GM18505 (cell line): ENCODE measurements around the gene VIPR1.
"Not testable (repeated sequence)": the region's sequence is repeated elsewhere in the genome, so short reads cannot be mapped to it uniquely, and the experiment has no call there.

Experiments
- ATAC-seq: cut with Tn5 transposase; IDR thresholded peaks from one replicate; pipeline ENCODE4 v1.9.1; 2021; ENCODE audit not compliant: unreplicated experiment
- POLR2A ChIP-seq: IDR thresholded peaks from 4 replicates; pipeline ENCODE4 v1.6.1; 2011; ENCODE audit warnings: borderline replicate concordance; ENCODE audit not compliant: insufficient read depth, insufficient read length; ENCODE audit errors: extremely low read depth

The VIPR1 gene

DNA sequence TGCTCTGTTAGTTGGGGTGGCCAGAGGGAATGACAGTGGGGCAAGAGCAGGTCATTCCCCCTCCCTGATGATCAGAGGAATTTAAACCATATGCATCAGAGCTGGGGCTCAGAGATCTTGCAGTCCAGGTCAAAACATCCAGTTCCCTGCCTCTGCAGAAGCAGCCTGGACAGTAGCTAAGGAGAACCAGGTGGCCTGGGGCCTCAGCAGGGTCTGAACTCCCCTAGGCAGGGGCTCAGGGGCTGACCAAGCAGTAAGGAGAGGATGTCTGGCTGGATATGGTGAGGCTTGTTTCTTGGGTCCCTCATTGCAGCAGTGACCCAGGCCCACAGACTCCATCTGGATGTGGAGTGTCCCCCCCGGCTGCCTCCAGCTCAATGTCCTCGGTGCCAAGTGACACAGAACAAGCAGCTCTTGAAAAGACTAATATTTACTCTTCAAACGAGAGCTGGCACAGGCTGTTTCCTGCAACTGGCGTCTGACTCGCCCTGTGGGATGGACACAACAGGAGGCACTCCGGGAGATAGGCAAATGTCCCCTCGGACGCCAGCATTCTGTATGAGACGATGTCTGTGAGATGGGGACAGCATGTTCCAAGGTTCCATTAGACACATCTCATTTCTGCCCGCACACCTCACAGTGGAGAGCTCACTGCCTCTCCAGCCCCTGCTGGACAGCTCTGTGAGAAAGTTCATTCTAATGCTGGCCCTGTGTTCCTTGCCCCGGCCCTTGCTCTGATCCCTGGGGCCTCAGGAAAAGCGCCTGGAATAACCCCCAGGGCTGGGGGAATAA is 42.2 kb downstream of the VIPR1 start:
- no peak for ATAC-seq
- no peak for TF ChIP-seq POLR2A

DNA sequence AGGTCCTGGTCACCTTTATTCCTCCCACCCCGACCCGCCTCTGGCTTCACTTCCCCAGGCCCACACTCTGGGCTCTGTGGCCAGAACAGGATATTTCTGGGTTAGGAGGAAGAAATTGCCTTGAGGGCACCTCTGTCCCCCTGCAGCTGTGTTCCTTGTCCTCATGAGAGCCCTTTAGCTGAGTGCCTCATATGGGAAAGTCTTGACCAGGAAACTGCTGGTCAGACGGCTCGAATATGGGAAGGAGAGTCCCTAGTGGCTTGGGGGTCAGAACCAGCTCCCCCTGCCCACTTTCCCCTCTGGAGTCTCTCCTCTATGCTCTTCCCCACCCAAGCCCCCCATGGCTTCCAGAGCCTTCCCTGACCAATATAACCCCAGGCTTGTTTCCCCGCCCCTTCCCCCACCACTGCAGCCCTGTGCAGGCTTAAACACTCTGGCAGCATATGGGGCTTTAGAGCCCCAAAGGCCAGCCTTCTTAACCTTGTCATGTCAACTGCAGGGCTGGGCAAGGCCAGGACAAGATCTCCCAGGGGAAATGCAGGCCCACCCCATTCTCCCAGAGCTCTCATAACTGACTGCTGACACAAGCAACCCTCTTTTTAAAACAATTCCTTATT is 42.9 kb downstream of the VIPR1 start:
- no peak for TF ChIP-seq POLR2A

DNA sequence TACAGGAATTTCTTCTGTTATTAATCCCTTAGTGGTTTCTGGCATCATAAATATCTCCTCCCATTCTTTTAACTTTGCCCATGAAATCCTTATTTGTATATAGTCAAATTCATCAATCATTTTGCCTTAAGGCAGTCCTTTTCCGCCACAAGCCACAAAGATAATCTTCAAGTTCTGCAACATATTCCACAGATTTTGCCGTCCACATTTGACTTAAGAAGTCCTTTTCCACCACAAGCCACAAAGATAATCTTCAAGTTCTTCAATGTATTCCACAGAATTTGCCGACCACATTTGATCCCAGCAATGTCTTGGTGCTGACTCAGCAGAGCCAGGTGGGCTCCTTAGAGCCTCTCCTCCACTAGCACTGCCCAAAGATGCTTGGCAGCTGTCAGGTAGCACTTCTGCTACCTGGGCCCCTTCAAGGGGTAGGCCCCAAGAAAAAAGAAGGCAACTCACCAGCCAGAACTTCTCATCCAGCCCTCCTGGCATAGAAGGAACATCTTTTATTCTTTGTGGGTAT is 44.3 kb downstream of the VIPR1 start:
- no peak for TF ChIP-seq POLR2A
- no peak for ATAC-seq

More for the DNA sequence above, 42.9 kb downstream of the VIPR1 start:
- no peak for ATAC-seq

DNA sequence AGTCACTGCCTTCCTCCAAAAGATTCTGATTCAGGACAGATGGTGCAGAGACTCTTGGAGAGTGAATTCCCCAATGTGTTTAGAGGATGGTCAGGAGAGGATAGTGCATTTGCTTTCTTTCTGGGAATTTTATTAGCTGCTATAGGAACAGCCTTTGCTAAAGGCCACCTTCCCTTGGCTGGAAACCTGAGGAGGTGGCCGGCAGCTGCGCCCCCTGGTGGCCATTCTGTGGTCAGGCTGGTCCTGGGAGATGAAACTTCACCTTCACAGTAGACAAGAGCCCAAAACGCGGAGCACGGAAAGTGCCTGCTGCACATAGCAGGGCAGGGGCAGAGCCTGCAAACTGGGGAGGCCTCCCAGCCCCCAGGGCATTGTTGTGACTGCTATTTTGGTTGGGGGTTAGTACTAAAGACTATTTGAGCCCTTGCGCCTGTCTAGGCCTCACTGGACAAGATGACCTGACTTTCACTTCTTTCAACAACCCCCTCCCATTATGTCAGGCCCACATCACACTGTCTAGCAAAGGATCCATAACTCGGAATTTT is 45.0 kb downstream of the VIPR1 start:
- TF ChIP-seq POLR2A = no peak
- ATAC-seq = no peak

DNA sequence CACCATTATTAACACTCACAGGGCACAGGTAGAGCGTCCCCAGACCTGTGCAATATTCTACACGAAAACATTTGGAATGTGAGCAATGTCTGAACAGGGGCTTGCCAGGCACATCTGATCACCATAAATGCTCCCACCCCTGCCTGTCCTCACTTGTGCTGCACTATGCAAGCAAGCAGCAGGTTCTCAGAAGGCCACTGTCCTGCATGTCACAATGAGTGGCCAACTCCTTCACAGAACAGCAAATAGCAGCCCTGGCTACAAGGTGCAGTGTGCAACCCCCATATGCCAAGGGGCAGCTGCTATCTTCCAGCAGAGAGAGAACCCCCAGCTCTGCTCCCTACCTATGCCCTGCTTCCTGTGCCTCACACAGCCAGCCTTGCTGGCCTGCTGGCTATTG is 46.7 kb downstream of the VIPR1 start:
- ATAC-seq = no peak
- TF ChIP-seq POLR2A = no peak

DNA sequence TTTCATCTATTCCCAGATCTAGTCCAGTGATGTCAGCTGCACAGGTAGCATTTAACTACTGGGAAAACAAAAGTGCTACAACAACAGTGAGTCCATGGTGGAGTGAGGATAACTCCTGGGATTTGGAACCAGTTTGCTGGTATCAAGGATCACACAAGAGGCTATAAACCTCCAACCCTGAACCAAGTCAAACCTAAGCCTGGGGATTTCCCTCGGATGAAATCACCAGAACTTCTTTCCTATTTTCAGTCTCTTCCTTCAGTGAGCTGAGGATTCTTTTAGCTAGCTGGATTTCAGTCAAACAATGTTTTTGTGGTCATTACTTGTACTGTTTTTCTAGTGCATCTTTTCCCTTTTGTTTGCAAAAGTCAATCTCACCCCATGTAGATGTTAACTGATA is 47.8 kb downstream of the VIPR1 start:
- TF ChIP-seq POLR2A = no peak
- no peak for ATAC-seq

DNA sequence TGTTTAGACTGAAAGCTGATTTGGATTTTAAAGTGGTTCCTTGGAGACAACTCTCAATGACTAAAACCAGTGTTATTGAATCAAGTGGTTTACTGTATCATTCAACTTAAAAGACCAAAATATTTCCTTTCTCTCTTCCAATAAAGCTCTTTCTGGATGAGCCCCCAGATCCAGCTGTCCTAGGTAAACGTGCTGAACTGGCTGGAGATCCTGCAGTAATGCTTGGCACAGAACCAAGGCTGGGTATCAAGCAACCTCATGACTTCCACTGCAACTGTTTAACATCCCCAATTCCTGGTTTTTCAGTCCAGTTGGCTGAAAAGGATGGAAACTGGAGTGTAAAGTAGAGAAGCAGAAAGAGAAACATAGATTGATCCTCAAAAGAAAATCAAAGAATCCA is 50.4 kb downstream of the VIPR1 start:
- no peak for TF ChIP-seq POLR2A
- ATAC-seq = no peak

DNA sequence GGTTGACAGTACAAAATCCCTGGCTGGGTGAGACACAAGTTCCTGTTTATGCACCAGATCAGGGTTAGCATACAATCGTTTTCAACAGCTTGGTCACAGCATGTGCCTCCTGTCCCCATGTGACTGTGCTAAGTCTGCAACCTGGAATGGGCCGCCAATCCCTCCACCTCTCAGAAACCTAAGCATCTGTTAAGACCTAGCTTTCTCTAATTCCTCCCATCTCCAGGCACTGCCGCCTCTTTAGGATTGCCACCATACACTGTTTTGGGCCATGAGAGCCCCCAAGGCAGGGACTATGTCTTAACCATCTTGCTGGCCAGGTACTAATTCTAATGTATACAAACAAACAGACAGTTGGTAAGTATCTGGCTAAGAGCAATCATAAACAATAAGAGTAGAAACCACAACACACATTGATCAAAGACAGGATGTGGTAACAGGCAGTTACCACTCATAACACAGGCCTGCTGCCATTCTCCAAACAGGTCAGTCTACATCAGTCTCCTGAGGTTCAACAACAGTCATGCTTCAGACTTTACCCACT is 53.7 kb downstream of the VIPR1 start:
- ATAC-seq = no peak
- TF ChIP-seq POLR2A = no peak

DNA sequence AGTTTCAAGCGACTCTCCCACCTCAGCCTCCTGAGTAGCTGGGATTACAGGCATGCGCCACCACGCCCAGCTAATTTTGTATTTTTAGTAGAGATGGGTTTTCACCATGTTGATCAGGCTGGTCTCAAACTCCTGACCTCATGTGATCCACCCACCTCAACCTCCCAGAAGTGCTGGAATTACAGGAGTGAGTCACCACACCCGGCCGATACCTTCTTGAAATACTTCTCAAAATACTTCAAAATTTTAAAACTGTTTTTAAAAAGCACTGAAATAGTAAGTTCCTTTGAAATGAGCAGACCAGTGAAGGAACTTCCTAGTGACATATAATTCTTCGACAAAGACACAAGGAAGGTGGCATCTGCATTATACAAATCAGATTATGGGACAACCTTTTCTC is 54.4 kb downstream of the VIPR1 start:
- not testable (repeated sequence) for ATAC-seq

DNA sequence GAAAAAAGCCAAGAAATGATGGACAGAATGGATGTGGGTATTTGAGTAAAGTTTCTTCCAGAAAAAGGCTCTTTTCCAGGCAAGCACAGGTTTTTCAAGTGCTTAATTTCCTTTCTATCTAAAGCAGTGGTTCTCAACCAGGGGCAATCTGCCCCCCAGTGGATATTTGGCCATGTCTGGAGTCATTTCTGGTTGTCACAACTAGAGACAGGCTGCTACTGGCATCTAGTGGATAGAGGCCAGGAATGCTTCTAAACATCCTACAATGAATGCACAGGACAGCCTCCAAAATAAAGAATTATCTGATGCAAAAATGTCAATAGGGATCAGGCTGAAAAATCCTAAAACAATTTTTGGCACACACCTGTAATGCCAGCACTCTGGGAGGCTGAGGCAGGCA is 55.4 kb downstream of the VIPR1 start:
- no peak for TF ChIP-seq POLR2A
- ATAC-seq = no peak

DNA sequence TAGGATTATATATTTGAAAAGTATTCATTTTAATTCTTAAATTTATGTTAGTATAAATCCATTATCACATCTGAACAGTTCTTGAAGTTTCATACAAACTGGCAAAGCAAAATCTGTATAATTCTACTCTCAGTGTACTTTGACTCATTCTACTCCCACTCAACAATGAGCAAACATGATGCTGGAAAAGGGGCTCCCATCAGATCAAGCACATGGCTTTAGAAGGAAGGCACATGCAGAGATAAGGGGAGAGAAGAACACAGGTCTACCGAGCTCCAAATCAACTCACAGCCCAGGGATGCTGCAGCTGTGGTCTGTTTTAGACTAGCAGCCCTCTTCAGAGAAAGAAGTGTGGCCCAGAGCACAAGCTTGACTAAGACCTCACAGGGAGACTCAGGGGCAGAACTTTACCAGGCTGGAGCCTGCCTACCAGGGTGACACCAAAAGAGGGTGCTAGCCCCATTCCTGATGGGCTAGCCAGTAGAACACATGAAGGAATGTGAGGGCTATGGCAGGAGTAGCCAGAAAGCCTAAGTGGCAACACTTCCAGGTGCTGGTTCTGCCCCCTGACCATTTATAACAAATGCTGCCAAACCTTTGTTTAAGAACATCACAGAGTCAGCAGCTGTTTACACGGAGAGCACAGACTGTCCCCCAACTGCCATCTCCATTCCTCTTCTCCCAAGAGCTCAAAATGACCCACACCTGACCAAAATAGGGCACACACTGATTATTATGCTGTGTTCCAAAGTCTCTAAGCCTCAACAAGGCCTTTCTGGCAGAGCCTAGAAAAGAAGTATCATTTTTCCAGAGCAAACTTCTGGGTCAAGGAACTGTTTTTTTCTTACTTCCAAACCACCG is 59.8 kb downstream of the VIPR1 start:
- no peak for TF ChIP-seq POLR2A
- no peak for ATAC-seq

DNA sequence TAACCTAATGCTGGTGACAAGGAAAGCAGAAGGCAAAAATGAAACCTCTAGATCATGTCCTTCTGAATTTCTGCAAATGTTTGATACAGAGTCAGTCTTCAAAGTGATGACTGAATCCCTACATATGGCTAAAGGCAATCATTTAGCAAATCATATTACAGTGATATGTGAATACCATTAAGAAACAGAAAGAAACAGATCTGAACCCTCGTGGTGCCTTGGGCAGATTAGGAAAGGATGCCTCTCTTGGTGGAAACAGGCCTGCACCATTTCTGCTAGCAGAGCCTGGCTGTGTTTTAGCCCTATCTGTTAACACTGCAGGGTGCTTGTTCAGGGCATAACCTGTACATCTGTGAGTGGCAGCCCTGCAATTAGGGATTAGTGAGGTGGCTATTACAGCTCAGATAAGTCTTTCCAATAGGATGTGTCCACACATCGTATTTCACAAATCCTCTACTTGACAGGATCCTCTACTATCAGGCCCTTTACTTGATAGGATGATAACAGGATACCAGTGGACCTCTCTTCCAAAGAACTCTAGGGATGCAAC is 67.2 kb downstream of the VIPR1 start:
- no peak for ATAC-seq
- no peak for TF ChIP-seq POLR2A

DNA sequence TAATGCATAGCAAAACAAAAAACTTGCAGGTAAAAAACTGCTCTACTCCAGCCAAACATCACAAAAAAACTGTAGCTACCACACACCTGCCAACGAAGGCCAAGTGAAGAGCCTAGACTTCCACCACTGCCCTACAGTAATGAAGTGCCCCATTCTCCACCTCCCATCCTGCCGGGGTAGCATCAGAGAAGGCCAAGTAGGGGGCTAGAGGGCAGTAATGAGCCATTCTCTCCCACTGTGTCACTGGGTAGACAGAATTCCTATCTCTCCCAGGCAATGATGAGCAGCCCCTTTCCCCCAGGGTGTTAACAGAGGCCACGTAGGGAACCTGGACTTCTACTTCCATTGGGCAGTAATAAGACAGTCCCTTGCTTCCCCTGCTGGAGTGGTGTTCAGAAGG is 69.8 kb downstream of the VIPR1 start:
- no peak for TF ChIP-seq POLR2A
- ATAC-seq = no peak
